Stimulated activated CD4-positive, alpha-beta T cell treated with anti-CD3 and anti-CD28 coated beads, Interleukin-4, amount 100 ng/mL, for 24 hours (primary cell): Measurements from ENCODE around the gene FCMR.

Experiments
- DNase-seq: peaks from one replicate; pipeline ENCODE4 v3.0.0-alpha.2; 2020

Gene FCMR

DNA sequence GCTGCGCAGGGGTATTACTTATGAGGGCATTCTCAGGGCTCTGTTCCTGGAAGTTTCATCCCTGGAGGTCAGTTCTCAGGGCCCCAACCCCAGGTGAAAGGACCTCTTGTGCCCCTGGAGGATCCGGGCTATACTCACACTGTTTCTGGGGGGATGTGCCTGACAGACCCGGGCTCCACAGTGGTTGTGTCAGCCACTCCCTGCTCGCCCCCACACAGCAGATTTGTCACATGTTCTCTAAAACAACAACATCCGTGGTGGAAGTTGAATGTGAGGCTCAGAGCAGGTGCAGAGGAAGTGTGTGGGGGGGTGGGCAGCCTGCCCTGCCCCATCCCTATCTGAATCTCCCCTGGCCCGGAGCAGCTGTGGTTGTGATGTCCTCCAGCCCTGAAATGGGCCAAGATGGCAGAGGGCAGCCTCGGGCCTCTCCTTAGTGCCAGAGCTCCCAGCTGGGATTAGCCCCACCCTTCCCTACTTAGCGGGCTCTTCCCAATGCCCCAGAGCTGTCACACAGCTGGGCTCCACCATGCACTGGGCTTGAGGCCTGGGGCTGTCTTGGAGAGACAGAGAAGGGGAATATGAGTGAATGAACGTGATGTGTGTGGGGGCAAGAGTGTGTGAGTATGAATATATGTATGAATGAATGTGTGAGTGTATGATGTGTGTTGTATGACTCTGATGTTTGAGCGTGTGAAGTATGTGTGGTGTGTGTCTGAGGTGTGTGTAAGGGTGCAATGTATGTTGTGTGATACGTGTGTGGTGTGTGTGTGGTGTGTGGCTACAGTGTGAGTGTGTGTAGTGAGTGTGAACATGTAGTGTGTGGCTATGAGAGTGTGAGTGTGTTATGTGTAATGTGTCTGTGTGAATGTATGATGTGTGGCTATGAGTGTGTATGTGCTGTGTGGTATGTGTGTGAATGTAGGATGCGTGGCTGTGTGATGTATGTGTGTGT lies 1.5 kb upstream of the FCMR start:
- DNase-seq, result peak; percentile 76

DNA sequence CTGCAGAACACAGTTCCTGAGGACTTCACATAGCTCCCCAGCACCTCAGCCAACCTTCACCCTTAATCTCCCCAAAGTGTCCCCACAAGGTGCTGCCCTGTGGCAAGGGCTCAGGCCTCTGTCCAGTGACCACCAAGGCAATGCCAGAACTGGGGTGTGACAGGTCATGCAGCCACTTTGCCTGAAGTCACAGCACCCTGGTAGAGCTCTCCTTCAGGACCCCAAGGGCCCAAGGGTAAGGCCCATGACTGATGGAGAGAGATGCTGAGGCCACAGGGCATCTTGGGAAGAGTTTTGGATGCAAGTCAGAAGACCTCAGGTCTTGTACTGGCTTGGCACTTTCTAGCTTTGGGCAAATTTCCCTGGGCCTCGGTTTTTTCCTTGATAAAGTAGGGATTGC lies 783 bp upstream of the FCMR start:
- DNase-seq, result no peak

DNA sequence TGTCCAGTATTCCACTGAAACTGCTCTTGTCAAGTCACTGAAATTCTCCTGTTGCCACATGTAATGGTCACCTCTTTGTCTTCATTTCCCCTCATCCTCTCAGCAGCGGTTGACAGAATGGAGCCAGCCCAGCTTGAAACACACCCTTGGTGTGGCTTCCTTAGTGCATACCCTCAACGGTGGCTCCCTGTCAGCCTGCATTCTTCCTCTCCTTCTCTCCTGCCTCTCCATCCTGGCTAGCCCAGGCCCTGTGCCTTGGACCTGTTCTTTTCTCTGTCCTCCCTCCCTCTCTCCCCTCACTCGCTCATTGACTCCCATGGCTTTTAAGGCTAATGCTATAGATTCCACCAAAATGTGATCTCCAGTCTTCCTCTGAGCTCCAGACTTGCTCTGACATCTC lies 3.7 kb downstream of the FCMR start:
- DNase-seq, result no peak

DNA sequence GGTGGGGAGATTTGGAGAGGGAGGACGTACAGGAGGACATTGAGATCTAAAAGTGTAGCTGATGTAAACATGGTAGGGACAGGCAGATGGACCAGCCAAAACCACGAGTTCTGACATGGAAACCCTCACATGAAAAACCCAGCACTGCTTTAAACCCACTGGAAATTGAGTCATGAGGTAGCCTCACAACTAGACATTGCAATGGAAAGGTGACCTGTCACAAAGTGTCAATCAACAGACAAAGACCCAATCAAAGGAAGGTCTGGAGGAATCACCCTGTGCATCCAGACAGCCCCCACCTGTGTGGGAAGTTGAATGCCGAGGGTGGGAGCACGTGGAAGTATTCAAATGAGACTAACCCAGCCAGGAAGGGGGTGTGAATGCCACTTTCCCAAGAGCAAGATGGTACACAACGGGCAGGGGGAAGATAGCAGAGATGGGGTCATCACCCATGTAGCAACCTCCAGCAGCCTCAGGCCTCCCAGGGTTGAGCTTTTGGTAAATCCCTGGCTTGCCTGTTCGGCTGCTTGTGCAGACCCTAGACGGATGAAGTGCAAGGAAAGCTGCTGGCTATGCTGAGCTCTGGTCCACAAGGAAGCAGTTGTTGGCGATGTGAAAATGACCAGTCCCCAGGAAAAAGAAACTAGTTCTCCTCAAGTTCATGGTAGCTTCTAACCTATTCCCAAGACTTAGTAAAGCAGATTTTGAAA lies 5.6 kb downstream of the FCMR start:
- no peak for DNase-seq

DNA sequence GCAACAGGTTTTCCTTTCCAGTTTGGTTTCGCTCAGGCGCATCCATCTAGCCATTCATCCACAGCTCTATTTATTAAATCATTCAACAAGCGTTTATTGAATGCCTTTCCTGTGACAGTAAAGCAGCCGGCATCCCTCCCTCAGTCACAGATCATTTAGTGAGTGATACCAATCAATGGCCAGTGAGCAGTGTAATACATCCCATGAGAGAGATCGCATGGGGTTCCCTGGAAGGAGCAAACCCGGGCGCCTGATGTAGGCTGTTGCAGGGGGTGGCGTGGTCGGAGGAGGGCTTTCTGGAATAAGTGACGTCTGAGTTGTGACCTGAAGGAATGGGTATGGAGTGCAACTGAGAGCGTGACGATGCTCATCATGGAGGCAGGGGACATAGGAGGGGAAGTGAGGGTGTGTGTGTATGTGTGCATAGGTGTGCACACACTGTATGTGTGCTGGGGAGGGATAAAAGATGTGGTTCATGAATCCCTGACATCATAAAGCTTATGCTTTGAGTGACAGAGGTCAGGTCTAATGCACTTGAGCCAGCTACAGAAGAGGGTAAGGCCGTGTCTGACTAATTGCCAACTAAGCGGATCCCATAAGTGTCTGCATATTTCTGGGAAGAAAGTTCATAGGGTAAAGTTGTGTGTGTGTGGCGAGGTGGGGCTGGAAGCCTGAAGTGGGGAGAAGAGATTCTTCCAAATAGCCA lies 6.6 kb downstream of the FCMR start:
- DNase-seq, result no peak

DNA sequence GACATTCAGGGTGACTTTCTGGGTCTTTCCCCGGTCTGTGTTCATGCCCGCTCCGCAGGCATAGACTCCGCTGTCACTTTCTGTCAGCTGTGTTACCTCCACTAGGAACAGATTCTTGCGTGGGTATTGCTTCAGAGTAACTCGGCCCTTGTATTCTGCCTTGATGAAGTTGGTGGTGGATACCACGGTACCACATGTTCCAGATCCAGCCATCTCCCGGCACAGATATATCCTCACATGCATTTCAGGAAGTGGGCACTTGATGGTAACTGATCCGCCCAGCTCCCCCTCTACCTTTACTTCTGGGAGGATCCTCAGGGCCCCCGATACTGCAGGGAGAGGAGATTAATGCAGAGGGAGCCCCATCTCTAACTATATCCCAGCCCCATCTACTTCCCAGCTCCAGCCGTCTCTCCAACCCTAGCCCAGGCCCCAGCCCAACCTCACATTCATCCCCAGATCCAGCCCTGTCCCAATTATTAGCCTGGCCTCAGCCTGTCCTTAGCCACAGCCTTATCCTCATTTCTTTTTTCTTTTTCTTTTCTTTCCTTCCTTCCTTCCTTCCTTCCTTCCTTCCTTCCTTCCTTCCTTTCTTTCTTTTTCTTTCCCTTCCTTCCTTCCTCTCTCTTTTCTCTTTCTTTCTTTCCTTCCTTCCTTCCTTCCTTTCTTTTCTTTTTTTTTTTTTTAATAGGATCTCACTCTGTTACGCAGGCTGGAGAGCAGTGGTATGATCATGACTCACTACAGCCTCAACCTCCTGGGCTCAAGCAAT lies 7.8 kb downstream of the FCMR start:
- no peak for DNase-seq

DNA sequence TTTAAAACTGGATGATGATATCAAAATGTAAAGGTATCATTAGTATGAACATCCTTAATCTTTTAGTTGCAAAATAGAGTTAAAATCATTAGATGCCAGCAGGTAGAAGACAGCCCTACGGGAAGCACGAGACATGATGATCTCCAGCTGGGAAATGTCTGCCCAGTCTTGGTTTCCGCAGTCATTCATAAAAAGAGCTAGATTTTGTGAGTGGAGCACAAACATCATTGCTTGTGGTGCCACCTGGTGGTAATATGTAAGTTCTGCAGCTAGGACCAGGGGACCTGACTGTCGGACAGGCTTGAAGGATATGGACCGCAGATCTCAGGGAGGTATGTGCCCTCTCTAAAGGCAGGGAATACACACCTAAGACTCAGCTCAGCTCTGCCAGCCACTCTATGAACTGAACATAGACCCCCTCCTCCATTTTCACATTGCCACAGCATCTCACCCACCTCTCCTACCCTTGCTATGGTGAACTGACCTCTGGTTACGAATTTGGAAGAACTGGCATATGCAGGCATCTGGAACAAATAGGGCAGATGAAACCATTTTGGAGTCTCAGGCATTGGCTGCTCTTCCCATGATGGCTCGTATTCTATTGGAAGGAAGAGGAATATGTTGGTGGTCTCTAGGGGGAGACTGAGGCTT lies 9.2 kb downstream of the FCMR start:
- peak; percentile 74 for DNase-seq

DNA sequence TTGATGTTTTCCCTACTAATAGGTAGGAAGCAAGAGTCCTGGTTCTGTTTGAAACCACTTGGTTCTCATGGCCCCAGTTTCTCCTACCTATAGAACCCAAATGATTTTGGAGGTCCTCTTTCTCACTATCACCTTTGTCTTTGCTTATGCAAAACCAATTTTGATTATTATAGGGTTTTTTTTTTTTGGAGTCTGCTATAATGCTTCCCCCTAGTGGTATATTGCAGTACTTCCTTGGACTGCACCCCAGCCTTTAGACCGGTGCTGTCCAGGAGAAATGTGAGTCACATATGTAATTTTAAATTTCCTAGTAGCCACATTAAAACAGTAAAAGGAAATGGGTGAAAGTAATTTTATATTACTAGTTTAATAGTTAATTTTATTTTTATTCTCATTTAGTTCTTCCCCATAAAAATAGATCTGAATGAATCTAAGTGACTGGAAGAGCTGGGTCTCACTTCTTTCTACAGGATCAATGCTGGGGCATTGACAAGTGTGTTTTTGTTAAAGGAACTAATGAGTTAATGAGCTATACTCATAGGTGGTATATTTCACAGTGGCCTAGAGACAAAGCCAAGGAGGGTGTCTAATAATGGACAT lies 10.6 kb downstream of the FCMR start:
- DNase-seq, result peak; percentile 49

DNA sequence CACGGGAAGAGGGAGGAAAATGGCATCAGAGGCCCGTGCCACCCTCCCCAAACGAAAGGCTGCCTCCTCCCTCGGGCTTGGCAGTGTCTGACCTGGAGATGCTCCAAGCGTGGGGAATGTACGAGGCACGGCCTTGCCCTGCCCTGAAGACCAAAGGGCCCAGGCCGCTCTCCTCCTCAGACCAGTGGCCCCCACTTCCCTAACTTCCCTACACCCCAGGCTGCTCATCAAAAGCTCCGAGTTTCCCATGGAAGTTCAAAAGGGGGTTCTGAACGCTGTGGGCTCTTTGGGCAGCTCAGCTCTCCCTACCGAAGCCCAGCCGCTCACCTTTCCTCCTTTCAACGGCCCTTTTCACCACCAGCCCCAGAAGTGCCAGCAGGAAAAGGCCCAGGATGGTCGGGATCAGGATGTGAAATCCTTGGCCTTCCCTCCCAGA lies 11.8 kb downstream of the FCMR start:
- no peak for DNase-seq

DNA sequence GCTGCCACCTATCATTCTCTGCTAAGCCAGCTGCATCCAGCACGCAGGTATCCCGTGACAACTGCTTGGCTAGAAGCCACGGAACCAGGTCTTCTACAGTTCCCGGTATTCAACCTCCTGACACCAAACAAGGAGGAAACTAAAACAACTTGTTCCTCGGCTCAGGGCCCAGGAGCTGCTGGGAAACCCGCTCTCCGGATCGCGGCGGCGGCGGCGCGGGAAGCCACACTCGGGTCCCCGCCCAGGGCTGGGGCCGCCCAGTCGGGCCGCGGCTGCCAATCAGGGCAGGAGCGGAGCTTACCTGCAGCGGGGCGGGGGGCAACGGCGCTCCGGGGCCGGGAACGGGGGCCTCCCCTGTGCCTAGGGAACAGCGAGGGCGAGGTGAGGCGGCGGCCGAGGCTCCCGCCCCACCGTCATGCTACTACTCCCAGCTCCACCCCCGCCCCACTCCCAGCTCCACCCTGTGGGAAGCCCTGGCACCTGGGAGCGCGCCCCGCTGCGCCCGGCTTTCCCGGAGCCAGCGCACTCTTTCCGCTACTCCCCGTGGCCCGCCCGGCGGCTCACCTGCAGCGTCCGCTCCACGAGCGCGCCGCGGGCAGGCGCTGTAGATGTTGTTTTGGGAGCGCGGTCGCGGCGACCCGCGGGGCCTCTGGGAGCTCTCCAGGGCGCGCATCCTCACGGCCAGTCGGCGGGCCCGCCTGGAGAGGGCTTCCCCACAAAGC lies 12.4 kb downstream of the FCMR start:
- DNase-seq, result peak; percentile 42

DNA sequence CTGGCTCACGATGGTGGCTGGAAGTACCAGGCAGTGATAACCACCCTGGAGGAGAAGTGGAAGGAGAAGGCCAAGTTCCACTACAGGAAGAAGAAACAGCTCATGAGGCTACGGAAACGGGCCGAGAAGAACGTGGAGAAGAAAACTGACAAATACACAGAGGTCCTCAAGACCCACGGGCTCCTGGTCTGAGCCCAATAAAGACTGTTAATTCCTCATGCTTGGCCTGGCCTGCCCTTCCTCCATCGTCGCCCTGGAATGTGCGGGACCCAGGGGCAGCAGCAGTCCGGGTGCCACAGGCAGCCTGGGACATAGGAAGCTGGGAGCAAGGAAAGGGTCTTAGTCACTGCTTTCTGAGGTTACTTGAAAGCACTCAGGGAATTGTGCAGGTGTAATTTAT lies 13.7 kb downstream of the FCMR start:
- DNase-seq, result no peak

DNA sequence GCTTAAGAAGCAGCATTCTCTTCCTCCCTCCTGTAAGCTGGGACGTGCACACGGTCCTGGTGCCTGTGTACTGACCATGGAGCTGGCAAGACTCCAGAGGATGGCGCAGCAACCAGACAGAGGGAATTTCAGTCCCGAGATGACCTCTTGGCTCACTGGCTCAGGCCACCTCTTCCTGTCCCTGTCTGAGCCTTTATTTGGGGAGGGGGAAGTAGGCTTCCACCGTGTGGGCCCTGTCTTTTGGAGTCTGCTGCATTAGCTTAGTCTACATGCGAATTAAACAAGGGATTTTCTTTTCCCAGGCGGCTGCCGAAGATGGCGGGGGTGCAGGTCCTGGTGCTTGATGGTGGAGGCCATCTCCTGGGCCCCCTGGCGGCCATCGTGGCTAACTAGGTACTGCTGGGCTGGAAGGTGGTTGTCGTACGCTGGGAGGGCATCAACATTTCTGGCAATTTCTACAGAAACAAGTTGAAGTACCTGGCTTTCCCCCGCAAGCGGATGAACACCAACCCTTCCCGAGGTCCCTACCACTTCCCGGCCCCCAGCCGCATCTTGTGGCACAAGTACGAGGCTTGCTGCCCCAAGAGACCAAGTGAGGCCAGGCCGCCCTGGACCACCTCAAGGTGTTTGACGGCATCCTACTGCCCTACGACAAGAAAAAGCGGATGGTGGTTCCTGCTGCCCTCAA lies 14.3 kb downstream of the FCMR start:
- DNase-seq, result no peak

DNA sequence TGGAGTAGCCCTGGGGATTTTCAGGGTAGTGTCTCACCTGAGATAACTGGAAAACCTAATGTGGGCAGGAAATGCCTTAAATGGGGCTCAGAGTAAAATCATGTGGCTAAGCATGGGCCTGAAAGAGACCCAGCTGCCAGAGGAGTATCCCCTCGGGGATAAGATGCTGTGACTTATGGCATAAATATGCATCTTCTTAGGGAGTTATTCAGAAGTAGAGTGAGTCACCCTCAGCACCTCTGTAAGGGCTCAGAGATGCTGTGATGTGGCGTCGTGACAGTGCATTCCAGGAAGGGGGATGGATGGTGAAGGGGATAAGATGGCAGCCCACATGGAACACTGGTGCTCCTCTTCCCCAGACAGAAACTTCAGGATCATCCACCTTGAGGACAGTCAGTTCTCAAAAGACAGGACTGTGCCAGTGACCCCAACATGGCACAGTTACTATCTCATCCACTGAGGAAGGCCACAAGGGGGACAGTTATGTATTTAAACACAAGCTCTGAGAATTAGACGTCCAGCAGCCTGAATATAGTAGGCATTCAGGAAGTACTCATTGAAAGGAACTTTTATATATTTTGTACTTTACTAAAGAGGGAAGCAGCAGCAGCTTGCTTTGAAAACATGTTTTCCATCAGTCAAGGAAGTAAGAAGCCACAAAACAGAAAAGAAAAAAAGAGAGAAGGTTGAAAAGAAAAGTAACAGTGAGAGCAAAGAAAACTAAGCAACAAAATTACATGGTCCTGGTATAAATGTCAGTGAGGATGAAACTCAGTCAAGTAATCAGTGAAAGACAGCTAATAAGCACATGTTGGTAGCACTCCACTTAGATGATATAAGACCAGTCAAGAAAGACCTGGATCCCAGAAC lies 16.2 kb downstream of the FCMR start:
- DNase-seq, result peak; percentile 66

DNA sequence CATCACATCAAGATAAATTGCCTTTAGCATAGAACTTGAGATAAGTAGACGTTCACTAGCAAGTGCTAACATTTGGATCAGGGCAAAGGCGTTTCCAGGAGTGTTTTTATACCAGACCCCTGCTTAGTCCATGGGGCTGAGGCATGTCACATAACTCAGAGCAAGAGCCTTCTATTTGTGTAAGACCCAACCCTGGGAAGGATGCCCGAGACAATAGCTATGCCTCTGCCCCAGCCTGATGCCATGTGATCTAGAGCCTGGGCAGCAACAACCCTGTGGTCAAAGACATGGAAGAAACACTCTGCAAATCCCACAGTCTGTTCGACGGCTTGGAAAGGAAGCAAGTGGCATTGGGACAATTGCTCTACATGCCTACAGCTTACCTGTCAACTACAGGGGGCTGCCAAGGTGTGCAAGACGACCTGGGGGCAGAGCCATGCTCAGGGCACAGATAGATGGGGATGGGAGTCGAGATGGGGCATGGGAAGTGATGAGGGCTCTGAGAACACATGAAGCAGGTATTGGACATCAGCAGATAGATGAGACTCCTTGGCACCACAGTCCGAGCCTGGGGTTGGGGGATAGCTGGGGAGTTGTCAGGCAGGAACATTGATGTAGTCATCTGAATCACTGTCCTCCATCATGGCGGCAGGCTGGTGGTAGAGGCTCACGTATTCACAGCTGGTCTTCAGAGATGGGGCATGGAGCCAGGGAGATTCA lies 17.2 kb downstream of the FCMR start:
- no peak for DNase-seq

DNA sequence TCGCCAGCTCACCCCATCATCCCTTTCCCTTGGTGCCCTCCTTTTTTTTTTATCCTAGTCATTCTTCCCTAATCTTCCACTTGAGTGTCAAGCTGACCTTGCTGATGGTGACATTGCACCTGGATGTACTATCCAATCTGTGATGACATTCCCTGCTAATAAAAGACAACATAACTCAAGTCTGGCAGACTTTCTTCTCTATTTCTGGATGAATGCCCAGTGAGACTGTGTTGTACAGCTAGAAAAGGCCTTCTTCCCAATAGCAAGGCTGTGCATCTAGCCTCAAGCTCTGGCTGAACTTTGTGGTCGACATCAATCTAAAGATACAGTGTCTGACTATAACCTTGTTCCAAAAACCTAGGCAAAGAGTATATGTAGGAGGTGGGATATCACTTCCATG lies 18.1 kb downstream of the FCMR start:
- DNase-seq, result no peak

DNA sequence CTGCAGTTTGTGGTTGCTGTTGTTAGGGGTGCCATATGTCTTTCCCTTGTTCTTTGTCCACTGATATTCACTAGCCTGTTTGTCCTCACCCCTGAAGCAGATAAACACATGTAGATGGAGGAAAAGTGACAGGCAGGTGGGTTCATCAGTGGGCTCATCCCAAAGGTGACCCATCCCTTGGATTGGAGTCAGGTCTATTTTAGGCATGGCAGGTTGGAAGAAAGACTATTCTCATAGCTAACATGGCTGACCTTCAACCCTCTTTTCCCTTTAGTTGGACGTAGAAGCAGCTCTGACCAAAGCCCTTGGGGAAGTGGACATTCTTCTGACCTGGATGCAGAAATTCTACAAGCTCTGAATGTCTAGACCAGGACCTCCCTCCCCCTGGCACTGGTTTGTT lies 19.0 kb downstream of the FCMR start:
- no peak for DNase-seq

DNA sequence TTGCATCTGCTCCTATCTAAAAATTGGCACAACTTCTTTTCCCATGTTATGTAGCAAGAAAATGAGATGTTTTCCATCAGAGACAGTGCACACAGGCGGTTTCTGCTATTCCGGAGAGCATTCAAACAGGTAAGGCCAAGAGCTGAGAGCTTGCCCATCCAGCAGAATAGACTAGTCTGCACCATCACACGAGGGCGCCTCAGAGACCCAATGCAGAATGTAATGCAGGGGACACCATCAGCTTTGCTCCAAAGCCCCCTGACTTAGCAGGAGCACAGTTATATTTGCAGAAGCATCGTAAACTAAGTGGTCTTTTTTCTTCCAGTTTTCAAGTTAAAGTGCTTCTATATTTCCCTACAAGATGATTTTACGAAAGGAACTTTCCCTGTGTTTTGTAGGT lies 19.8 kb downstream of the FCMR start:
- no peak for DNase-seq

DNA sequence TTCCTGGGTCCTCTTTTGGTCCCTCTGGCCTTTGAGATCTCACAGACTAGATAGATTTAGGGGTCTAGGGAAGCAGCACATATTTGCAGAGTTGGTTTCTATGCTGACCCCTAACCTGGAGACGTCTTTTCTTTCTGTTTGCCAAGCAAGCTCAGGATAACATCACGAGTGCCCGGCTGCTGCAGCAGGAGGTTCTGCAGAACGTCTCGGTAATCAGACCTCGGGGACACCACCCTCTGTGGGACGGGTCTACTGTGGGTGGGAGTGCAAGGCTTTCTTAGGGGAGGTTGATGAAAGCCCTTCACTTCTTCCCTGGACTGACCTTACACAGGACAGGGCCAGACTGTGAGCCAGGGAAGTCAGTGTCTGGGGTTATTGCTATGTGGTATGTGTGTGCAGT lies 21.6 kb downstream of the FCMR start:
- DNase-seq, result no peak

DNA sequence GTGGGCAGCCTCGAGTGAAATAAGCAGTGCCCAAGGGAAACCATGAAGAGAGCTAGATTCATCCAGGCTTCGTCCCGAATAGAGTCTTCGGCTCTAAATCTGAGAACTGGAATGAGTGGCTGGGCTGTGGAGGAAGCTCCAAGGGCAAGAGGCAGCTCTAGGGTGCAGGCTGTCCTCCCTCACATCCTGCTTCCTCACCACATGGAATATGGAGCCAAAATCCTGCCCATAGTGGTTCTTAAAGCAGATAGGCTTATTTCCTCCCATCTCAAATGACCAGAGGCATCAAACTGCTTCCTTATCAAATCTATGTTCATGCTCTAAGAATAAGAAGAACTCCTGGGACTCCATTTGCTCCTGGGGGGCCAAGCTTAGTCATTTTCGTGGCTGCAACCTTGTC lies 22.0 kb downstream of the FCMR start:
- DNase-seq, result no peak
